Measurements from ENCODE around the gene DUSP18.

DNA sequence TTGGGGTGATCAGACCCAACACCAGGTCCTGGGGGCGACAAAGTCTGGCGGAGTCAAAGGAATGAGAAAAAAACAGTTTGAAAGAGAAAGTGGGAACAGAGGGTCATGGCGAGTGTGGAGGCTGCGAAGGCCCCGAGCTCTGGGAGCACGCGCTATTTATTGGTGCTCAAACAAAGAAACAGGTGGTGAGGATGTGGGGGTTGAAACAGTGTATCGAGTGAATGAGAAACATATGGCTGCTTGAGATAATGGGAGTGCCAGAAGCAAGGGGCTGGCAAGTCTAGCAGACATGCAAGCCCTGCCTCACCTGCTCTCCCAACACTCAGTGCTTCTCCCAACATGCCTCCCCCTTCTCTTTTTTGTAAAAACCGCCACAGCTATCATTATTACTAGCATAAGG, 7.8 kb upstream of the DUSP18 start:
- no peak for TF ChIP-seq CTCF (IDR thresholded peaks at IDR 0.05; ENCODE audit: poor library complexity)
- TF ChIP-seq EZH2 (IDR thresholded peaks at IDR 0.05; ENCODE audit: borderline replicate concordance) = no peak
- no peak for TF ChIP-seq EZH2phosphoT487 (IDR thresholded peaks at IDR 0.05; ENCODE audit: low read depth, severe bottlenecking, unreplicated experiment)

All from hepatocyte (in vitro differentiated cells).